GM21786 (cell line): Measurements from ENCODE around the gene DPCD.
"Not testable (repeated sequence)": the region's sequence is repeated elsewhere in the genome, so short reads cannot be mapped to it uniquely, and the experiment has no call there.

Source experiments
- ATAC-seq: cut with Tn5 transposase; IDR thresholded peaks from one replicate; pipeline ENCODE4 v1.9.1; 2021; ENCODE audit not compliant: unreplicated experiment

Gene DPCD

DNA sequence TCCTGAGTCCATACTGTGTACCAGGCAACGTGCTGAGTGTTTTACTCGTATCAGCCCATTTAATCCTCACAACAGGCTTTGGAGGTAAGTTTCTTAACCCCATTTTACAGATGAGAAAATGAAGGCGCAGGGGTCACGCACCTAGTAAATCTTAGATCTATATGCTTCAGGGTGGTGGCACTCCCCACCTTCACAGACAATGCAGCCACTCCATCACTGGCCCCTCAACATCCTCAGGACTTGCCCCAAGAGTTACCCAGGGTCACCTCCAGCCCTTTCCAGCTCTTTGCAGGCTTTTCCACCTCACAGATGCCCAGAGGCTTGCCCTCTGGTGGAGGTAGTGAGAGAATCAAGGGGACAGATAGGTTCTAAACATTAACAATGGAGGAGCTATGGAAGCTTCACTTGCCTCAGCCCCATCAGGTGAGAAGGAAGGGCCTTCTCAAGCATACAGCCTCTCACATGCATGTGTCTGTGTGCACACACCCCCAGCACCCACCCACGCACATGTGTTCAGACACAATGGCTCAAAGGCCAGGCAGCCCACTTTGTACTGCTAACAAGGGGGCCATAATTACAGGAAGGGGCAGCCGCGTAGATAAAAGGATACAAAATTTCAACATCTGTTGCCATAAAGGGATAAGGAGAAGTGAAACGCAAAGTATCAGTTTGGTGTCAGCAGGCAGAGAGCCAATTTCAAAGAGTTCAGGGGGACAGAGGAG lies 29.1 kb downstream of the DPCD start:
- ATAC-seq = no peak

DNA sequence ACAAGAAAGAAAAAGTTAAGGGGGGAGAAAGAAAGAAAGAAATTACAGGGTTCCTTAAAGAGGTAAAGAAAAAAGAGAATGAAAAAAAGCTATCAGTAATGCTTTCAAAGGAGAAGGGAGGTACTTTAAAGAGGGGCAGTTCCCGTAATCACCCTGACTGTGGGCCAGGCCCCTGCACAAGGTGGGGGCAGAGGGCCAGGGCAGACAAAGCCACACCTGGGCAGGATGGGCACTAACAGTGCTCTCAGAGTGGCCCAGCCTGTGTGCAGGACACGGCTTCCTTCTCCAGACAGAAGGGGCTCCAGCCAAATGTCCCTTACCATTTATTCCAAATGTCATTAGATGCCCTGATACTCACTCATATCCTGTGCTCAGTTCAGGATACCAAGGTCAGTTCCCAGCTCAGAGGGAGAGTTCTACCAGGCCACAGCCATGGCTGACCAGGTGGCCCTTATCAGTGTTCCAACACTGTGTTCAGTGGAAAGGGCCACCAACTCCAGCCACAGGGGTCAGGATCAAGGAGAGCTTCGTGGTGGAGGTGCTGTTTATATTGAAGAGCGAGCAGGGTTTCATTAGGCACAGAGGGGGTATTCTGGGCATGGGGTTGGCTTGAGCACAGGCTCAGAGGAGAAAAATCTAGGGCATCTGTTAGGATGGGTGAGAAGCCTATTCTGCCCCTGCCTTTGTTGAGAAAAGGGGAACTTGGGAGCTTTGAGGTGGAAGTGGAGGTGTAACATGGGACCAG lies 29.9 kb downstream of the DPCD start:
- no peak for ATAC-seq

DNA sequence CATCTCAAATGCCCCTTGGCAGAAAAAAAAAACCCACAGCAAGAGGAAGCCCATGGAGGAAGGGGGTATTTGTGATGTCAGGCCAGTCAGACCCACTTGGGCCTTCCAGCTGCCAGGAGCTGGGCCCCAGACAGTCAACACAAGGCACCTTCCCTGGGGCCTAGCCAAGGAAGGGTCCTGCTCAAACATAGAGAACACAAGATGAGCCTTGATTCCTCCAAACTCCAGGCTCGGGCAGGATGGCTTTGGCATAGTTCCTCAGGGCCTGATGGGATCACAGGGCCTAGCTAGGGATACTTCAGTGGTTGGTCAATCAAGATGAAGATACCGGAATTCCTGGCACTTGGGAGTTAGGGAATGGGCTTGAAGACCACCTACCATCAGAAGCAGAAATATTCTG lies 30.8 kb downstream of the DPCD start:
- no peak for ATAC-seq

DNA sequence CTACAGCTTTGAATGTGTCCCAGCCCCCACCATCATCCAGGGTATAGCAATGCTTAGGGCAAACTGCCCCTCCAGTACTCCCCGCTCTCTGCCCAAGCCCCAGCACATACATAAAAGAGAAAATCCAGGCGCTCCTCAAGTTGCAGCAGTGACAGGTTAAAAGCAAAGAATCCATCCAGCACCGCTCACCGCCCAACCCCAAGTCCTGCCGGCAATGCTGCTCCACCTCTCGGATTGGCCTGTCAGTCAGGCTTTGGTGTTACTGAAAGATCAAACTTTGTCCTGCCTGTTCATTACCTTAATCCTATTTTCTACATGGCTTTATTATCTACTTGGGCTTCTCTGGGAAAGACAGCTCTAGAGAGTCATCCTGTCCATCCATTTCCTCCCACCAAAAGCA lies 31.9 kb downstream of the DPCD start:
- ATAC-seq = no peak

DNA sequence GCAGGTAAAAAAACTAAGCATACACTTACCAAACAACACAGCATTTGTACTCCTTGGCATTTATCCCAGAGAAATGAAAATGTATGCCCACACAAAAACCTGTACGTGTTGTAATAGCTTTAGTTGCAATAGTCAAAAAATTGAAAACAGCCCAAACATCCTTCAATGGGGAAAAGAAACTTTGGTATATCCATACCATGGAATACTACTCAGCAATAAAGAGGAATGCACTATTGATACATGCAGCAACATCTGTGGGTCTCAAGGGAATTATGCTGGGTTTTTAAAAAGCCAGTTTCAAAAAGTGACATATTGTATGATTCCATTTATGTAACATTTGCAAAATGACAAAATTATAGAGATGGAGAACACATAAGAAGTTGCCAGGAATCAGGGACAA lies 35.4 kb downstream of the DPCD start:
- no peak for ATAC-seq

DNA sequence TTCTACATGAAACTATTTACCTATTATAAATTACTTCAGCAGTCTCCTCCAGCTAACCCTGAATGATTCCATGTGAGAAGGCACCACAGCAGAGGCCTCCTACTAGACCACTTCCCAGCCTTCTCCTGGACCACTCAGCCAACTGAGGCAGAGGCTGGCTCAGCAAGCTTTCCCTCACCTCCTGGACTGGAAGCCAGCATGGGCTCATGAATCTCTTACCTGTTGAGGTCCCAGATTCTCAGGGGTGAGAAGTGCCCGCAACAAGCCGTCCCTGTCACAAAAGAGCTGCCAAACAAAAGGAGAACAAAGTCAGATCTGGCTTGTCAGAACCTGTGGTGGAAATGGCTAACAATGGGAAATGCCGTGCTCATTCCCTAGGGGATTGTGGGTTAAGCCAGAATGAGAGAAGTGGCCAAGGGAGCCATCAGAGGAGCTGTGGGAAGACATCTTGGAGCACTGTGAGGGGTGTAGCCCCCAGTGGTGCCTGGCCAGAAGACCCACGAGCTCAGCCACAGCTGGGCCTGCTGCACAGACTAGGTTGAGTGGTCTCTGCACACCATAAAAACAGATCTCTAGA lies 36.5 kb downstream of the DPCD start:
- ATAC-seq = no peak

DNA sequence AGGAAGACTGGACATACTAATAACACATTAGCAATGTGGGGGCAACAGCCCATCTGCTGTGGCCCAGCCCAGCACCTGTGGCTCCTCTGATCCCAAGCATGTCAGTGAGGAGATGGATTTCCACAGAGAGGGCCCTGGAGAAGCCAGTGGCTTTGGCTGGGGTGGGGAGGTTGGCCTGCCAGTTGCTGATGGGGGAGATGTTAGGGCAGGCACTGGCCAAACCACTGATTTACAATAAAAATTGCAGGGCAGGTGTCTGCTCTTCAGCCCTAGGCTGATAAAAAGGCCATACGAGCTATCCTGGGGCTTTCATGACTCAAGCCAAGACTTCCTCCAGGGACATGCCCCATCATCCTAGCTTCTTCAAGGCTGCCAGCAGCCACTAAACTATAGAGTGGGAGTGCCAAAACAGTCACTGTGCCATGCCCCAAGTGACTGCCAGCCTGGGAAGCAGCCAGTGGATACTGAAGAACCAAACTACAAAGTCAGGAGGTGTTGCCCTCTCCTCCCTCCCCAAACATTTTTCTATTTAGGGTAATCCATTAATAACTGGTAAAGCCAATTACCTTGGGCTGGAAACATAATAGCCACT lies 37.8 kb downstream of the DPCD start:
- ATAC-seq = no peak

DNA sequence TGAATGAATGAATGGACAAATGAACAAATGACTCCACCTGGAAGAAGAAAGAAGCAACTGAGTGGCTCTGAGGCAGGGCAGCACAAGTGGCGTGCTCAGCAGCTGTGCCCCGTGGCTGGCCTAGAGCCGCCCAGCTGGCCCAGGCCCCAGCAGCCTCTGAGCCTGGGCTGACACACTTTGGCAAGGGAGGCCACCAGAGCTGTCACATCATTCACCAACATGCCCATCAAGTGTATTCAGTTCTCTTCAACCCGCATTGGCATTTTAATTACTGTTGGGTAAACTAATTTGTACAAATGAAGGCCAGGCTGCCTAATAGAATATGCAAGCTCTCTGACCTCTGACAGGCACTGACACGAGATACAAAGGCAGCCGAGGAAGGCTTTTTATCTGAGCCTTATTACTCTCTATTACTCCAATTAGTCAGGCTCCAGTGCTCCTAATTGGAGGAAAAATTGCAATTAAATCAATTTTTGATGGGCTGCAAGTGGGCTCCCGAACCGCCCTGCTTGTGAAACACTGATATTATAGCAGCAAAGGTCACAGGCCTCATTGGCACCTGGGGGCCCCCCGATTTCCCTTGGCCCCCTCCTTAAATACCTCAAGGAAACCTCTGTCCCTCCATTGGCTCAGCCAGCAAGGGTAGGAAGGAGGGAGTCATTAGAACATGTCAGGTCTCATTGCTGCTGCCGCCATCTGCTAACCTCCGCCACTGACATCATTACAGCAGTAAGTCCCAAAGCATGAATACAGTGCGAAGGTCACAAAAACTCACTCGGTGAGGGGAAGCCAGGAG lies 41.9 kb downstream of the DPCD start:
- ATAC-seq = no peak

DNA sequence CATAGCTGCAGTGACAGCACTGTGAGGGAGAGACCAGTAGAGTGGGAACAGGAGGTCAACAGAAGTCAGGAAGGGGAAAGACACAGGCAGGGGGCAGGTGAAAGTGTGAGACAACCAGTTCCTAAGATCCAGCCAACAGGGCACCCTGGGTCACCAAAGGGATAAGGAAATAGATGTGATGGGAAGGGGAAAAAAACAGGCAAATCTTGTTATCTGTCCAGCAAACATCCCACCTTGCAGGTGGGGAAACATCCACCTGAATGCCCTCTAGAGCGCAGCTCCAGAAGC lies 42.5 kb downstream of the DPCD start:
- no peak for ATAC-seq

DNA sequence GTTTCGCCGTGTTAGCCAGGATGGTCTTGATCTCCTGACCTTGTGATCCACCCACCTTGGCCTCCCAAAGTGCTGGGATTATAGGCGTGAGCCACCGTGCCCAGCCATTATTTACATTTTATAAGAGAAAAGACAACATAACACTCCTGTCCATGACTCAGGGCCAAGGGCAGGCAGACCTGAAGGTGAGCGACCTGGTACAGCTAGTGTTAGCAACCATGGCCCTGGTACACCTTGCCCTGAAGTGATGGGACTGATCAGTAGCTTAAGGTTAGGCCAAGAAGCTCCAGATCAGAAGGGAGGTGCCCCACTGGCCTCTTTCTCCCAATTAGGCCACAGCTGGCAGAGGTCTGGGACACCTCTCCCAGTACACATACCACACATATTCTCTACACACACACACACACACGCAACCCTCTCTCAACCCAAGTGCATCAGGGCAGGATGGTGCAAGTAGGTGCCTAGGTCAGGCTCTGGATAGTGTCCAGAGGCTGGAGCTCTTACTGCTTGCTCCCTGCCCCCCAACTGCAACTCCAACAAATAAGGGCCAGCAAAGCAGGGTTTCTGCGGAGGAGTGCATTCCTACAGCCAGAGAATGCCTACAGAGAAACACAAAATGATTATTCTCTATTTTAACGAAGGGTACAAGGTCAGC lies 43.8 kb downstream of the DPCD start:
- ATAC-seq = no peak

DNA sequence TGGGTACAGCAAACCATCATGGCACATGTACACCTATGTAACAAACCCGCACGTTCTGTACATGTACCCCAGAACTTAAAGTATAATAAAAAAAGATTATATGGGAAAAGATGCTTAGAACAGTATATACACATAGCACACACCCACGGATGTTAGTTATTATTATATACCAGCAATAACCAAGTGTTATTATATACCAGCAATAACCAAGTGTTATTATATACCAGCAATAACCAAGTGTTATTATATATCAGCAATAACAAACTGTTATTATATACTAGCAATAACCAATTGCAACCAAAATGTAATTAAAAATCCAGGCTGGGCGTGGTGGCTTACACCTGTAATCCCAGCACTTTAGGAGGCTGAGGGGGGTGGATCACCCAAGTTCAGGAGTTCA lies 45.4 kb downstream of the DPCD start:
- ATAC-seq = not testable (repeated sequence)

DNA sequence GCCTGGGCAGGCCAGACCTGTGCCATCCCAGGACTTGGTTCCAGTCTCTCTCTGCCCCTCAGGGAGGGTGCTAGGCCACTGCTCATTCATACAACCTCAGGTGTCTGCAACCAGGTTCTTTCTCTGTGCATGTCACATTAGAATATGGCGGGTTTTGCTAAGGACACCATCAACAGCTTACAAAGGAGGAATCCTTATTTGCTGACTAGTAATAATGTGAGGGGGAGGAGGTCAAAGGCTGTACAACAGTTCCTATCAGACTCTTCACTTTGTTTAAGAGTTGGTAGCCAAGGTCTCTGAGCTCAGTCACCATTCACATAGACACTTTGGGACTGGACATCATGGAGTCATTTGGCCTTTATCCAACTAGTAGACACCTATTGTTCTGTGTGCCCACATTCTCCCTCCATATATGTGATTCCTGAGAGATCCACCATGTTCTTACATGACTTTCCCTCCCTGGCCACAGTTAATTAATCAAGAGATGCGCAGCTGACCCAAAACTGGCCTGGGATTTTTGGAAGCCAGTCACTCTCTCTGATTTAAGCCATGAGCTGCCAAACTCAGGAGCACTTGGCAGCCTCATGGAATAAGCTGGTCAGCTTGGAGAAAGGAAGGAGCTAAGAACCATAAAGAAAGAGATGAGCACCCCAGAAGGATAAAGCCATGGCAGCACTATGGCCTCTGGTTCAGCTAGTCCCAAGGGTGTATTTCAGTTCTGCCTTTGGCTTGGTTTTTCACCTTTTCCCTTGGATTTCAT lies 51.2 kb downstream of the DPCD start:
- no peak for ATAC-seq

DNA sequence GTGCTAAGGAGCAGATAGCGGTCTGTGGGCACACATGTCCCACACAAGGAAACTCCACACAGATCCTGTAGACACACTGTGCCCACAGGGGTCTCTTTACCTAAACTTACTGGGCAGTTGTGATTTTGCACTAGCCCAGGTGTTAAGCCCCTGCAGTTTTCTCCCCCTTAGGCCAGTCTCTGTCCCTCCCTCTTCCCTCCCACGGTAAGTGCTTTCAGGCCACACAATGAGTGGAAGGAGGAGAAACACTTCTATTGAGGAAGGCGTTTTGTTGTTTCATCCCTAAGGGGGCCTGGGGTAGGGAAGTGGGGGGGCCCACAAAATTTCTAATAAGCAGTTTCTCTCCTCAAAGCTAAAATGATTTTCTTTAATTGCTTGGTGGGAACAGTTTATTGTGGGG lies 55.4 kb downstream of the DPCD start:
- ATAC-seq = no peak

DNA sequence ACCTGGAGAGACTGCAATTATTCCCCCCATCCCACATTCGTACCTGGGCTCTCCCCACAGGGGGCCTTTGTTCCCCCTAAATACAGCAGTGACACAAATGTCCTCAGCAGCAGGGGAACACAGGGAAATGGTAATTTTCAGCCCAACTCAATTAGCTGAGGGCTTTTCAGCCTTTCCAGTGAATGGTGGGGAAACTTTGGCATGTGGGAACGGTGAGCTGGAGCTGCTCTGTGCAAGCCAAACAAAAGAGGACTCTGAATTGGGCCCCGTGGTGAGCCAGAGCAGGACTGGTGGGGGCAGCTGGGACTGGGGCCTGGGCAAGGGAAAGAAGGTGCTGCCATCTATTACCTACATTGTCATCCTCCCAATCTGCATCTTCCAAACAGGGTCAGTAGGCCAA lies 55.9 kb downstream of the DPCD start:
- ATAC-seq = no peak

DNA sequence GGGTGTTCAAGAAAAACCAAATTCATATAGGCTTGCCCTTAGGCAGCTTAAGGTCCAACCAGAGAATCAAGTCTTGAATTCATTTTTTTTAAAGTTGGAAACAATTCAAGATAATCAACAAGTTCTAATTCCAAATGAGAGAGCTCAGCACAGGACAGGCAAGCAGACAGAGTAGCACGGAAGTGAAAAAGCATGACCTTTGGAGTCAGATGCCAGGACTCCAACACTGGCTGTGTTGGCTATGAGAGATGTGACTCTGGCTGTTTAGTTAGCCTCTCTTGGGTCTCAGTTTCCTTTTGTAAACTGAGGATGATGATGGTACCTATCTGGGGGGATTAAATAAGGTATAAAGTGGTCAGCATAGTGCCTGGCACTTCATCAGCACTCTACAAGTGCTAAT lies 57.5 kb downstream of the DPCD start:
- no peak for ATAC-seq

DNA sequence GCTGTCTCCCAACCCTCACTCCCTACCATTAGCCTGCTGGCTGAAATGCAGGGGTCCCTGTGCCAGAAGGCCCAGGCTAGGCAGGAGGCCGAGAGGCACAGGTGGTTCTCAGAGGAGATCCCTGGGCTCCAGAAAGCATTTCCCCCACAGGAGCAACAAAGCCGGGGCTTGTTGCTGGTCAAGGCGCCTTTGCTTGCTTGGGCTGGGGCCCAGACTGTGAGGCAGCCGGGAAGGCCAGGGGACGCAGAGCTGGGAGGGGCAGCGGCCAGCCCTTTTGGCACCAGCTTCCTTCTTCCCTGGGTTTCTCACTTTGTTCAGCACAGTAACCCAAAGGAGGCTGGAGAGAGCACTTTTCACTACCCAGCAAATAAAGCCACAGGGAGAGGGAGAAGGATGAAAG lies 58.2 kb downstream of the DPCD start:
- no peak for ATAC-seq

DNA sequence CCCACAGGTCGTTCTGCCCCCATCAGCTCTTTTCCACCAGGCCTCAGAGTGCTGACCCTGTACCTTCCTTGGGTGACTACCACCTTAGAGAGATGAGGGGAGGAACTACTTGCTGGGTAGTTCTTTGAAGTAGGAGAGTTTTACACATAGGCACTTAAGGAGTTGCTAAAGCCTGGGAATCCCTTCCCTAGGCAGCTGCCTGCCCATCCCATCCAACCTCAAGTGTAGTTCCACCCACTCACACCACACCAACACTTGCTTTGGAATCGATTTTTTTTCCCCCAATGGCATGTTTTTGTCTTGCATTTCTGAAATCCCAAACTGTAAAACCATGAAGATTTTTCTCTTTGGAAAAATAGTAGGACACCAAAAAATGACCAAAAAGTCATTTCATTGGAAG lies 59.1 kb downstream of the DPCD start:
- ATAC-seq = no peak

DNA sequence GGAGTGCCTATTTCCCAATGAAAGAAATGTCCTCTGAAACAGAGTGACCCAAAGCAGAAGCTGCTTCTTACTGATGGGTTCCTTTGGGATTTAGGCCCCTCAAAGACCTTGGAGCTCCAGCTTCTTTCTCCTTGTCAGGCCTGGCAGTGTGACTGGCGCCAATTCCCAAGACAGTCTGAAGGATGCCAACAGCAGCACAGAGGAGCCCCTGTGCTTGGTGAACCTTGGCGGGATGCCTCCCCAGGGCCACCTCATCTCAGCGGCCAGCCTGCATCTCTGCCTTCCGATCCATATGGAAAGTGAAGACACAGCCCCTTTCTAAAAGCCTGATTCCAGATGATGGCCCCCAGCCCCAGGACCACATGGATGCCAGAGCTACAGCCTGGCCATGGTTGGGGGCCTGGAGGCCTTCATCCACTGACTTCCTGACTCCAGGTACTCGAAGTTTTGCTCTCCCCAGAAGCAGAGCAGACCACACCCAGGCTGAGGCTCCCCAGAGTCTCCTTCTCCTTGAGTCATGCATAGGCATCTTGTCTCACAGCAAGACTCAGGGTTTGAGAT lies 61.5 kb downstream of the DPCD start:
- no peak for ATAC-seq

DNA sequence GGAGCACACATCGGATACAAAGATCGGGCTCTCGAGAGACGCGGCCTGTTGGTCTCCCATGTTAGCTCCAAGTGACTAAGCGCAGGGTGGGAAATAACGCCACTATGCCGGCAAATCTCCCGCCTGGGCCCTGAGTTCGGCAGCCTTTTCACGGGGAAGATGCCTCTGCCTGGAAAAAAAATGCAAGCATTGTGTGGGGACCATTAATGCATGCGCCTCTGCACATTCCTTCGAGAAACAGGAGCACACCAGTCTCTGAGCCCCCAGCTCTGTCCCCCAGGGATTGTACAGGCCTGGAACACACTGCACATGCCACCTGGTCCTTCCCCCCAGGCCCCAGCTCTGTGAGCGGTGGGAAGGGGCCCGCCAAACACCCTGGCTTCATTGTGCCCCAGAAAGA lies 62.7 kb downstream of the DPCD start:
- no peak for ATAC-seq

DNA sequence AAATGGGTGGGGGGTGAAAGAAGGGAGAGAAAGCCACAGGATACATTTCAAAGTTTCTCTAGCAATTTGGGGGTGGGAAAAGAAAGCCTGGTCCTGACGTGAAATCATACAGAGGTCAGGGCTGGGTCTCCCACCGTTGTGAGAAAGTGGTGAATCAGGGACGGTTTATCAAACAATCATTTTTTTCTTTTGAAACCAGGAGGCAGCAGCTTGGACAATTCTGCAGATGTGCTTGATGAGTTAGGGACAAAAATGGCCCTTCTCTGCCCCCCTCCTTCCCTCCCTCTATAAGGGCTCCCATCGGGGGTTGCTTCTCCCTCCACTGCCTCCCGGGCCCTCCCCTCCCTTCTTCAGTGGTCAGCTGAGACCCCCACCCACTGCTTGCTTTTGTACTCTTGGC lies 63.2 kb downstream of the DPCD start:
- no peak for ATAC-seq
